ENCODE measurements around the gene HELT.
"Not testable (repeated sequence)": the region's sequence is repeated elsewhere in the genome, so short reads cannot be mapped to it uniquely, and the experiment has no call there.

Gene HELT

GRCh38 chr4:184979461-184980124 is 38.7 kb upstream of the HELT start:
- DNase-seq (ENCODE audit: low spot score) = no peak
- no peak for TF ChIP-seq CTCF (IDR thresholded peaks at IDR 0.05; ENCODE audit: extremely low read depth, missing control alignments)

DNA sequence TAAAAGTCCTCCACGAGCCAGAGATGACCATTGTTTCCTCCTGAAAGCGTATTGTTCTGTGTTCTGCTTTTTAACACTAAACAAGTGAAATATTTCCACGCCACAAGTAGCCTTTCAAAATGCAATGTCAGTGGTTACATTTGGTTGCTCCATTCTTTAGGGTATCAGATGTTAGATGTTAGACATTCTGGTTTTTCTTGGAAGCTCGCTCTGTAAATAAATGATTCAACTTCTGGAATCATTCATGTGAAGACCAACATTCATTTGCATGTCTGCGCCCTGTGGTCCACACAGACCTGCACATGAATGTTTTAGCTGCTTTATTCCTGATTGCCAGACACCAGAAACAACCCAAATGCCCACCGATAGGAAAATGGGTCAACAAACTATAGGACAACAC is 38.0 kb upstream of the HELT start:
- no peak for DNase-seq (ENCODE audit: low spot score)
- TF ChIP-seq CTCF (IDR thresholded peaks at IDR 0.05; ENCODE audit: extremely low read depth, missing control alignments) = no peak

DNA sequence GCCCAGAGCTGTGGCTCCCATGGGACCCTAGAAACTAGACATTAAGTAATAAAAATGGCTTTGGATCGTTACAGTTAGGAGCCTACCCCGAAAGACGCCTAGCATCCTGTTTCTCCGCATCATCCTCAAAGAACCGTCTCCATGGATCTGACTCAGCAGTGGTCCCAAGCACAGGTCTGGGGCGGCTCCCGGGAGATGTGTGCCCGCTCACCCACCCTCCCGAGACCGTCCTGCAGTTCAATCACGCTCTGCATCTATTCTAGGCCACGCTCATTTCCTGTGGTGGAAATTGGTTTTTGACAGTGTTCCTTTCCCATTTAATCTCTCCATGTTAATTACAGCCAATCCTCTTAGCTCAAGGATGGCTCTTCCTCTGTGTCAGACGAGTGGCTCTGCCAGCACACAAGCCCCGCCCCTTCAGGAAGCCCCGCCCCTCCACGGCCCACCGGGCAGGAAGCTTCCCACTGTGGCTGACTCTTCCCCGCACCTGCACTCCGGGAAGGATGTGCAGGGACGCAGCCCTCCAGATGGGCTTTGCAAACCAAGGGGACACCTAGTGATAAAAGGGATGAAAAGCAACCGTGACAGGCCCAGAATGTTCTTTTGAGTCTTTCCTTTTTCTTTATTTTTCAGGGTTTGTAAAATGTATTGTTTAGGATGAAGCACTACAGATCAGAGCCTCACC is 34.5 kb upstream of the HELT start:
- peak; percentile 56 for TF ChIP-seq CTCF (IDR thresholded peaks at IDR 0.05; ENCODE audit: extremely low read depth, missing control alignments)
- peak; percentile 84 for DNase-seq (ENCODE audit: low spot score)

DNA sequence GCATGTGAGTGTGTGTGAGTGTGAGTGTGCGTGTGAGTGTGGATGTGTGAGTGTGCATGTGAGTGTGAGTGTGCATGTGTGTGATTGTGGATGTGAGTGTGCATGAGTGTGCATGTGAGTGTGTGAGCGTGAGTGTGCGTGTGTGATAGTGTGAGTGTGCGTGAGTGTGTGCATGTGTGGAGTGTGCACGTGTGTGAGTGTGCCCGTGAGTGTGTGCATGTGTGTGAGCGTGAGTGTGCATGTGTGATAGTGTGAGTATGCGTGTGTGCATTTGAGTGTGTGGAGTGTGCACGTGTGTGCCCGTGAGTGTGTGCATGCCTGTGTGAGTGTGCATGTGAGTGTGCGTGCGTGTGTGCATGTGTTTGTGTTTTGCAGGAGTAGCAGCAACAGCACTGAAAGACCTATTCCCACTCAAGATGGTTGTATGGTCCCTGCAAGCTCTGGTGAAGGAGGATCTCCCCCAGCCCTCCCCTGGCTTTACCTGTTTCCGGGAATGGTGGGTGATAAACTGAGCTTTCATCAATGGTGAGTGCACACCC is 30.7 kb upstream of the HELT start:
- no peak for TF ChIP-seq CTCF (IDR thresholded peaks at IDR 0.05; ENCODE audit: extremely low read depth, missing control alignments)
- DNase-seq (ENCODE audit: low spot score) = no peak

DNA sequence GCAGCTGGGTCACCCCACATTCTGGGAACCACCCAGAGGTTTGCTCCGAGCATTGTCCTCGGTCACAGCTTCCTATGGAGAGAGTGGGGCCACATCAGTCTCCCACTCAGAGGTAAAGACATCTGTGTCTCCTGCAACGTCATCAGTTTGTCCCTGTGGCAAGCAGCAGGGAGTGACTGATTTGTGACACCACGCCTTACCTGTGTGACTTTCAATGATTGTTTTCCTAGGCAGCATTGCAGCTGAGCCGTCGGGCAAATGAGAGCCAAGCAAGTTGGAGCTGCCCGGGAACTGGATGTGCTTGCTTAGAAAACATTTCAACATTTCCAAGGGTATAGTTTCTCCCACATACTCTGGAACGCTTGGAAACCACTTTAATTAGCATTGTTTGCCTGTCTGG is 29.7 kb upstream of the HELT start:
- no peak for TF ChIP-seq CTCF (IDR thresholded peaks at IDR 0.05; ENCODE audit: extremely low read depth, missing control alignments)
- DNase-seq (ENCODE audit: low spot score) = no peak

DNA sequence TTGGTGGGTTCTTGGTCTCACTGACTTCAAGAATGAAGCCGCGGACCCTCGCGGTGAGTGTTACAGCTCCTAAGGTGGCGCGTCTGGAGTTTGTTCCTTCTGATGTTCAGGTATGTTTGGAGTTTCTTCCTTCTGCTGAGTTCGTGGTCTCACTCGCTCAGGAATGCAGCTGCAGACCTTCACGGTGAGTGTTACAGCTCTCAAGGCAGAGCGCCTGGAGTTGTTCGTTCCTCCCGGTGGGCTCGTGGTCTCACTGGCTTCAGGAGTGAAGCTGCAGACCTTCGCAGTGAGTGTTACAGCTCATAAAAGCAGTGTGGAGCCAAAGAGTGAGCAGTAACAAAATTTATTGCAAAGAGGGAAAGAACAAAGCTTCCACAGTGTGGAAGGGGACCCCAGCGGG is 29.0 kb upstream of the HELT start:
- DNase-seq (ENCODE audit: low spot score) = not testable (repeated sequence)

- not testable (repeated sequence) for DNase-seq (ENCODE audit: low spot score)
These were observed 28.2 kb upstream of the HELT start for GRCh38 chr4:184990131-184990530.

DNA sequence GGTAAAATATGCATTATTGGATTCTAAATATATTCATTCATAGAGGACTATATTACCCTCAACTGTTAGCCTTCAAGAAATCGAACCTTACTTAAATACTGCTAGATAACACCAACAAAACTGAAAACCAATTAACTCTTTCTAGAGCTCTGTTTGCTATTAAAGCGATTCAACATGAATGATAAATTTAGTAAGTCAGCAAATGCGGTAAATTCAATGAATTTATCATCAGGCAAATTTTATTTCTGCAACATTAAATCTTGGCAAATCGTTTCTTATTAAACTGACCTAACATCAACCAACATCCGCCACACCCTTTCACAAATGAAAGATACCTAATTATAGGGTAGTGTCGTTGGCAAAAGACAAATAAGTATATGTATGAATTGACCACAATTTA is 26.4 kb upstream of the HELT start:
- no peak for TF ChIP-seq CTCF (IDR thresholded peaks at IDR 0.05; ENCODE audit: extremely low read depth, missing control alignments)

More for the DNA sequence above, 26.4 kb upstream of the HELT start:
- DNase-seq (ENCODE audit: low spot score) = no peak

All from GM20000 (cell line).